Uterus (tissue), 4 donors: ENCODE measurements around the gene GUCY1A1. TPM values are rescaled to one million over a fixed set of nuclear protein-coding genes. Genes with fewer than 3 reads are reported as not detected.

Experiments
- DNase-seq, 2 donors: peaks; one replicate each; pipeline ENCODE4 v3.0.0-alpha.2; 2019 to 2020
- H3K27ac ChIP-seq, 2 donors: fragments of 200-600 bp; sonication (generic); 1 replicate in 1 of 2; 2 replicates in 1 of 2; pipeline ENCODE4 v1.5.1; 2016 to 2018
- H3K27me3 ChIP-seq, 2 donors: fragments of 200-600 bp; sonication (generic); one replicate each; pipeline ENCODE4 v1.5.1; 2018 to 2019; ENCODE audit warnings: control low read depth in 1 of 2
- H3K36me3 ChIP-seq, 2 donors: fragments of 200-600 bp; sonication (generic); one replicate each; pipeline ENCODE4 v1.5.1; 2019; ENCODE audit warnings: control low read depth in 1 of 2
- H3K4me1 ChIP-seq, 2 donors: fragments of 200-600 bp; sonication (generic); one replicate each; pipeline ENCODE4 v1.5.1; 2018 to 2019; ENCODE audit warnings: control low read depth in 1 of 2
- H3K4me3 ChIP-seq, 2 donors: fragments of 200-600 bp; sonication (generic); 1 replicate in 1 of 2; 2 replicates in 1 of 2; pipeline ENCODE4 v1.5.1; 2018 to 2019; ENCODE audit warnings: mild to moderate bottlenecking in 1 of 2
- H3K9me3 ChIP-seq, 2 donors: fragments of 200-600 bp; sonication (generic); one replicate each; pipeline ENCODE4 v1.5.1; 2019; ENCODE audit warnings: control low read depth in 1 of 2
- POLR2A ChIP-seq, 2 donors: fragments of 450-650 bp; IDR thresholded peaks; one replicate each; pipeline ENCODE4 v1.6.1; 2016; ENCODE audit warnings: antibody characterized with exemption in 2 of 2, mild to moderate bottlenecking in 1 of 2, moderate library complexity in 1 of 2
- intact Hi-C: fragments of 100-400 bp; cut with DNase I; formaldehyde crosslinking; loops from one replicate; pipeline ENCODE4 v1.15.1; 2023; ENCODE audit warnings: low total_unique reads
- total RNA-seq, 4 donors: library from RNA; depleted of rRNA in 3 of 4; stranded (reverse); fragments of >200 nt in 3 of 4; gene quantifications; one replicate each; pipeline versions ENCODE4 v1.1.0 to v1.2.4, GENCODE V29; 2014 to 2023
- TF ChIP-seq, protein P1 (sequence below), 4 experiments: fragments of 200-600 bp in 2 of 4; fragments of 450-650 bp in 2 of 4; sonication (generic) in 2 of 4; IDR thresholded peaks; one replicate each; pipeline ENCODE4 v1.5.1; 2016 to 2019; ENCODE audit warnings: antibody characterized with exemption in 4 of 4, mild to moderate bottlenecking in 2 of 4, moderate library complexity in 1 of 4
- donor health status: DM: yes; HTN: yes; CAD: no.

Gene GUCY1A1
- total RNA-seq, 4 donors from 2014 or later = 23.8 to 160 (median 42.8) TPM

- H3K27me3 ChIP-seq = no peaks in the 10 kb centered on the region
- no peak overlapping the region for H3K4me3 ChIP-seq
- H3K9me3 ChIP-seq = no peaks in the 10 kb centered on the region
- peak overlapping the region in 1 of 2 donors; percentile 24 for H3K27ac ChIP-seq
- H3K36me3 ChIP-seq = peaks cover 0 to 1% of the 10 kb centered on the region in 2 donors
- no peak for DNase-seq
- TF ChIP-seq, protein P1, sequence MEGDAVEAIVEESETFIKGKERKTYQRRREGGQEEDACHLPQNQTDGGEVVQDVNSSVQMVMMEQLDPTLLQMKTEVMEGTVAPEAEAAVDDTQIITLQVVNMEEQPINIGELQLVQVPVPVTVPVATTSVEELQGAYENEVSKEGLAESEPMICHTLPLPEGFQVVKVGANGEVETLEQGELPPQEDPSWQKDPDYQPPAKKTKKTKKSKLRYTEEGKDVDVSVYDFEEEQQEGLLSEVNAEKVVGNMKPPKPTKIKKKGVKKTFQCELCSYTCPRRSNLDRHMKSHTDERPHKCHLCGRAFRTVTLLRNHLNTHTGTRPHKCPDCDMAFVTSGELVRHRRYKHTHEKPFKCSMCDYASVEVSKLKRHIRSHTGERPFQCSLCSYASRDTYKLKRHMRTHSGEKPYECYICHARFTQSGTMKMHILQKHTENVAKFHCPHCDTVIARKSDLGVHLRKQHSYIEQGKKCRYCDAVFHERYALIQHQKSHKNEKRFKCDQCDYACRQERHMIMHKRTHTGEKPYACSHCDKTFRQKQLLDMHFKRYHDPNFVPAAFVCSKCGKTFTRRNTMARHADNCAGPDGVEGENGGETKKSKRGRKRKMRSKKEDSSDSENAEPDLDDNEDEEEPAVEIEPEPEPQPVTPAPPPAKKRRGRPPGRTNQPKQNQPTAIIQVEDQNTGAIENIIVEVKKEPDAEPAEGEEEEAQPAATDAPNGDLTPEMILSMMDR (IDR thresholded peaks at IDR 0.05) = no peak
- no peak for TF ChIP-seq POLR2A (IDR thresholded peaks at IDR 0.05)
- intact Hi-C loops = no loop called here
- H3K4me1 ChIP-seq = peaks cover 0 to 5% of the 10 kb centered on the region in 2 donors
These were observed 18.4 kb downstream of the GUCY1A1 start for GRCh38 chr4:155684892-155685541.

- no peaks in the 10 kb centered on the region for H3K4me1 ChIP-seq
- TF ChIP-seq, protein P1 (IDR thresholded peaks at IDR 0.05) = no peak
- no peak for TF ChIP-seq POLR2A (IDR thresholded peaks at IDR 0.05)
- intact Hi-C loops = no loop called here
These were observed 20.8 kb downstream of the GUCY1A1 start for GRCh38 chr4:155687380-155687982.

GRCh38 chr4:155688211-155688610 is 21.6 kb downstream of the GUCY1A1 start:
- no peak overlapping the region for H3K4me3 ChIP-seq
- intact Hi-C loops = no loop called here
- H3K4me1 ChIP-seq = no peaks in the 10 kb centered on the region
- TF ChIP-seq, protein P1 (IDR thresholded peaks at IDR 0.05) = no peak
- no peak for TF ChIP-seq POLR2A (IDR thresholded peaks at IDR 0.05)
- H3K27me3 ChIP-seq = no peaks in the 10 kb centered on the region
- DNase-seq = no peak
- no peak overlapping the region for H3K27ac ChIP-seq
- no peaks in the 10 kb centered on the region for H3K9me3 ChIP-seq
- no peaks in the 10 kb centered on the region for H3K36me3 ChIP-seq

More at GRCh38 chr4:155687380-155687982, 20.8 kb downstream of the GUCY1A1 start:
- Histone ChIP-seq H3K36me3 (no peaks in the 10 kb centered on the region), H3K9me3 (no peaks in the 10 kb centered on the region), H3K27ac (no peak overlapping the region), H3K27me3 (no peaks in the 10 kb centered on the region), H3K4me3 (no peak overlapping the region)
- DNase-seq = no peak

GRCh38 chr4:155688860-155689259 is 22.2 kb downstream of the GUCY1A1 start:
- no peak for DNase-seq
- H3K36me3 ChIP-seq = no peaks in the 10 kb centered on the region
- TF ChIP-seq, protein P1 (IDR thresholded peaks at IDR 0.05) = no peak
- TF ChIP-seq POLR2A (IDR thresholded peaks at IDR 0.05) = no peak
- H3K4me1 ChIP-seq = no peaks in the 10 kb centered on the region
- intact Hi-C loops = no loop called here
- H3K27me3 ChIP-seq = no peaks in the 10 kb centered on the region
- peak overlapping the region in 1 of 2 donors; percentile 18 for H3K27ac ChIP-seq
- H3K9me3 ChIP-seq = no peaks in the 10 kb centered on the region
- H3K4me3 ChIP-seq = no peak overlapping the region

- Histone ChIP-seq H3K4me1 (no peaks in the 10 kb centered on the region), H3K27ac (peak overlapping the region in 1 of 2 donors; percentile 52)
- intact Hi-C loops = no loop called here
These were observed 23.6 kb downstream of the GUCY1A1 start for GRCh38 chr4:155690044-155690837.

More at GRCh38 chr4:155690044-155690837, 23.6 kb downstream of the GUCY1A1 start:
- H3K36me3 ChIP-seq = no peaks in the 10 kb centered on the region
- TF ChIP-seq, protein P1 (IDR thresholded peaks at IDR 0.05) = no peak
- H3K9me3 ChIP-seq = no peaks in the 10 kb centered on the region
- H3K4me3 ChIP-seq = no peak overlapping the region
- DNase-seq = no peak
- H3K27me3 ChIP-seq = no peaks in the 10 kb centered on the region
